Stimulated activated memory B cell treated with anti-CD40 and anti-IgM and Interleukin-4, amounts not matched to agents 10 μg/mL and 1 μg/mL and 100 μg/mL, for 72 hours (primary cell): ENCODE results near the gene COL8A1.
A peak's percentile ranks its signal among the peaks of the same experiment; 100 is the strongest.
"Not testable (repeated sequence)": the region's sequence is repeated elsewhere in the genome, so short reads cannot be mapped to it uniquely, and the experiment has no call there.

Experiments used
- ATAC-seq: fragments of 150-1000 bp; cut with Tn5 transposase; 2 replicates; pipeline ENCODE4 v1.10.0; 2021
- H3K27ac Mint-ChIP-seq: one replicate; pipeline ENCODE4 v1.8.0; 2022; ENCODE audit warnings: mild to moderate bottlenecking, mixed read lengths
- H3K27me3 Mint-ChIP-seq: one replicate; pipeline ENCODE4 v1.8.0; 2022; ENCODE audit warnings: mixed read lengths
- H3K36me3 Mint-ChIP-seq: one replicate; pipeline ENCODE4 v1.8.0; 2022; ENCODE audit warnings: mixed read lengths
- H3K4me1 Mint-ChIP-seq: one replicate; pipeline ENCODE4 v1.8.0; 2022; ENCODE audit warnings: mixed read lengths
- H3K4me3 Mint-ChIP-seq: one replicate; pipeline ENCODE4 v1.8.0; 2022; ENCODE audit warnings: mild to moderate bottlenecking, moderate library complexity, mixed read lengths
- H3K9me3 Mint-ChIP-seq: one replicate; pipeline ENCODE4 v1.8.0; 2022; ENCODE audit warnings: mixed read lengths

COL8A1 gene

DNA sequence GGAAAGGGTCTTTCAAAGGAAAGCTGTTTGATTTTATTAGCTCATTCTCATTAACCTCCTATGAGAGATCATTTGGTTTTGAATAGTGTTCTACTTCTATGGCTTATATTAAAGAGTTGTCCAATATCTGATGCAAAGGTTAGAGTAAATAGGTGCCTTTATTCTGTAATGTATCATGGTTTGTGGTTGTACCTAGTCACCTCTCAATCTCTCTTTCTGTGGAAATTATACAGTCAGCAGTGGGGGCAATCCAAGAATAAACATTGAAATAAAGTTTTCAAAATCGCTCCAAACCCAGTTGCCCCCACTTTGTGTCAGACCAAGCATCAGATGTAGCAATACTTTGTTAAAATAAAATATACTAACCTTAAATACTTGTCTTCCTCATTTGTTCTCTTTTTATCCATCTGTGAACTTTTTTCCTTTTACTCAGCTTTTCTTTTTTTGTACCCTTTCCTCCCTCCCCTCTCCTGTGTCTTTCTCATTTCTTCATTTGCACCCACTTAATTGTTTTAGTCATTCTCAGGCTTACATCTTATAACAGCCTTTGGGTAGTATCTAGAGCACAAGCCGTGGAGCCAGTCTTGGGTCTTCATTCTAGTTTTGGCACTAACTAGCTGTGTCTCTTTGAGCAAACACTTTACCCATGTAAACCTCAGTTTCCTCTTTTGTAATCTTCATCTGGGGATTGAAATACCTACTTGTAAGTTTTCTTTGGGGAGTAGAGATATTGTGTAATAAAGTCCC is 196.0 kb downstream of the COL8A1 start:
- Mint-ChIP-seq H3K4me1 (no peaks in the 10 kb centered on the region), H3K9me3 (no peaks in the 10 kb centered on the region), H3K36me3 (no peaks in the 10 kb centered on the region), H3K4me3 (no peak overlapping the region), H3K27me3 (no peaks in the 10 kb centered on the region), H3K27ac (no peak overlapping the region)
- ATAC-seq, result no peak

DNA sequence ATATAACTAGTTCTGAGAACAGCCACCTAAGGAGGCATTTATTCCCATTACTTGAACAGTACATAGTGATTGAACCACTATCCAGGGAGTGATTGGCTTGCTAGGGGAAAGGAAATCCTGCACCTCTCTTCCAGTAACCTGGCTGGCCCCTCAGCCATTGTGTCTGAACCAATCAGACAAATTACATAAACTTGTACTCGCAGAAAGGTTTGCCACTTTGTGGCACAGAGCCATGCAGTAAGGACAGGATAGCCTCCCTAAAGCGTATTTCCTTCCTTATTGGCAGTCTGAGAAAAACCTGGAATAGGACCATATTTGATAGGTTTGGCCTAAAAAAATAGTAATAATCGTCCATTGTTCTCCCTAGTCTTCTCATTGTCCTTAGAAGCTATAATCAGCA is 198.3 kb downstream of the COL8A1 start:
- Mint-ChIP-seq H3K4me3 (no peak overlapping the region), H3K4me1 (no peaks in the 10 kb centered on the region), H3K27ac (no peak overlapping the region), H3K27me3 (no peaks in the 10 kb centered on the region), H3K36me3 (no peaks in the 10 kb centered on the region), H3K9me3 (no peaks in the 10 kb centered on the region)
- ATAC-seq, result no peak

DNA sequence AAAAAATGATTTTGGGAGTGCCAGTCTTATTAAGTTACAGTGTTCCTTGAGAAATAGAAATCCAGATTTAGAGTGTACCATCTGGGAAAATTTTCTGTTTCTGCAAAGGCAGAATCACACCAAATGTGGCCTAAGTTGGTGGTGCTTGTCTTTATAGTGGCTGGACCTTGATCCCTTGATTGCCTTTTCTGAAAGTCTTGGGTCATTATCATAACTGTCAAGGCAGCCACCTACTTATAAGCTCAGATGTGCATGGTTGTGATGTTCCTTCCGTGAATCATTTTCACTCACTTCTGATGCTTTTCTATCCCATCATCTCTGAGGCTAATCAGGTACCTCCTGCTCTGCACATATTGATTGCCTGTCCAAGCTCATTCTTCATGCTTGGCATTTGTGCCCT is 199.3 kb downstream of the COL8A1 start:
- Mint-ChIP-seq H3K4me1 (no peaks in the 10 kb centered on the region), H3K4me3 (no peak overlapping the region), H3K36me3 (no peaks in the 10 kb centered on the region), H3K27ac (no peak overlapping the region), H3K27me3 (no peaks in the 10 kb centered on the region), H3K9me3 (no peaks in the 10 kb centered on the region)
- no peak for ATAC-seq

DNA sequence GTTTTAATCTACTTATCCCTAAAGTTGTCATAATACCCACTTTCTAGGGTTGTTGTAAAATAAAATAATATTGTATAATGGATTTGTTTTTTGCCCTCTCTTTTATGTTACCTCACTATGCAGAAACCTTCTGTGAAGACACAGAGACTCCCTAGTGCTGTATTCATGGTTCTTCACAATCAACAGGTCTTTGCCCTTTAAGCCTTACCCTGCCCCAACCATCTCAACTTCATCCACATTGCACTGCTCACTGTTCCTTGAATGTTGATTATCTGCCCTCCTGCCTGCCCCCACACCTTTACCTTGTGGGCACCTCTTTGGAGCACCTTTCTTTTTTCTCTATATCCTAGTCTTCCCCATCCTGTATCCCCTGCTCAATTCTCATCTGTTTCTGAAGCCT is 200.4 kb downstream of the COL8A1 start:
- H3K4me1 Mint-ChIP-seq, result peaks cover 5% of the 10 kb centered on the region

DNA sequence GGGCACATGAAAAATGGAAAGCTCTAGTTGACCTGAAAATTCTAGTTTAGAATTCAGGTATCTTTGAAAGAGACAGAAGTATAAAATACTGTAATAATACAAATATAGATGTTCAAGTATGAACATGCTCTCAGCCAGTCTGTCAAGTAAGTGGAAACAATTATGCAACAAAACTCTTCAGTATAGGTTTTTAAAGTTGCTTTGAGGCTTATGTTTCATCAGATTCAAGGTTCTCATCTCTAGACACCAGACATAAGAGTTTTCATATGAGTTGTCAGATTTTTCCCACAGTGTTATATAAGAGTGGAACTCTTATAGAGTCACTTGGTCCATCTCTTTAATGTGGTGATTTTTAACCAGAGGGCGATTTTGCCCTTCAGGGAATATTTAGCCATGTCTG is 201.2 kb downstream of the COL8A1 start:
- no peaks in the 10 kb centered on the region for H3K36me3 Mint-ChIP-seq
- no peak for ATAC-seq
- no peak overlapping the region for H3K27ac Mint-ChIP-seq
- H3K9me3 Mint-ChIP-seq, result no peaks in the 10 kb centered on the region
- H3K4me1 Mint-ChIP-seq, result peaks cover 8% of the 10 kb centered on the region
- no peaks in the 10 kb centered on the region for H3K27me3 Mint-ChIP-seq
- no peak overlapping the region for H3K4me3 Mint-ChIP-seq

More for the DNA sequence above, 200.4 kb downstream of the COL8A1 start:
- Mint-ChIP-seq H3K9me3 (no peaks in the 10 kb centered on the region), H3K36me3 (no peaks in the 10 kb centered on the region), H3K27ac (no peak overlapping the region), H3K27me3 (no peaks in the 10 kb centered on the region), H3K4me3 (no peak overlapping the region)
- no peak for ATAC-seq

DNA sequence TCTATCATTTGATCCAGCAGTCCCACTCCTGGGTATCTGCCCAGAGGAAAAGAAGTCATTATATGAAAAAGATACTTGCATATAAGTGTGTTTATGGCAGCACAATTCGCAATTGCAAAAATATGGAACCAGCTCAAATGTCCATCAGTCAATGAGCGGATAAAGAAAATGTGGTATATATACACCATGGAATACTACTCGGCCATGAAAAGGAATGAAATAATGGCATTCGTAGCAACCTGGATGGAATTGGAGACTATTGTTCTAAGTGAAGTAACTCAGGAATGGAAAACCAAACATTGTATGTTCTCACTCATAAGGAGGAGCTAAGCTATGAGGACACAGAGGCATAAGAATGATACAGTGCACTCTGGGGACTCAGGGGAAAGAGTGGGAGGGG is 203.6 kb downstream of the COL8A1 start:
- not testable (repeated sequence) for ATAC-seq, H3K27me3 Mint-ChIP-seq, H3K27ac Mint-ChIP-seq, H3K4me3 Mint-ChIP-seq, H3K9me3 Mint-ChIP-seq, H3K36me3 Mint-ChIP-seq
- H3K4me1 Mint-ChIP-seq, result peaks cover 30% of the 10 kb centered on the region

DNA sequence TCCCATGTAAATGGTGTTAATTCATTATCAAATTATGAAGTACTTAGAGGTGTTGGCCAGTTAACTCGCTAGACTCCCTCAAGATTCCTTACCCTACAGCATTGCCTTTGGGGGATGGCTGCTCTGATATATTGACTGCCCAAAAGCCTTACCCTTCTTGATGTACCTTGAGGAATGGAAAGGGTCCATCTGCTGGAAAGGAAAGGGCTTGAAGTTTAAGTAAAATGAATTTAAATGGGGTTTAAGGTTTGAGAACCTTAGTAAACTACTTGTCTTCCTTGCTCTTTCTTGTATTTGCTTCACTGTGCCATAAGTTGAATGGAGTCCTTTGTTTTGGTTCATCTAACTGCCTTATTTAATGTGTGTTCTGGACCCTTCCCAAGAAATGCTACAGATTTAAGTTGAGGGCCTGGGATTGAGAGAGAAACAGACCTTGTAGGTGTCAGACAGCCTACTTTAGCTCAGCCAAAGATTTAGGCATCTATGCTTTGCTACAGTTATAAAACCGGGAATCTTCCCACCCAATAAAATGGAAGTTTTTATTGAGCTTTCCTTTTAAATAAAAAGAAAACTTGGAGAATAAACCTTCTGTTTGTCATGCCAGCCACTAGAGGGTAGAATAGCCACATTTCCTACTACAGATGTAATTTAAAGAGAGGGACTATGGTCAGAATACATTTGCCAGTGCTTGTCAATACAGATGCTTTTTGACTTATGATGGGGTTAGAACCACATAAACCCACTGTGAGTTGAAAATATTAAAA is 204.6 kb downstream of the COL8A1 start:
- no peak for ATAC-seq
- no peaks in the 10 kb centered on the region for H3K36me3 Mint-ChIP-seq

DNA sequence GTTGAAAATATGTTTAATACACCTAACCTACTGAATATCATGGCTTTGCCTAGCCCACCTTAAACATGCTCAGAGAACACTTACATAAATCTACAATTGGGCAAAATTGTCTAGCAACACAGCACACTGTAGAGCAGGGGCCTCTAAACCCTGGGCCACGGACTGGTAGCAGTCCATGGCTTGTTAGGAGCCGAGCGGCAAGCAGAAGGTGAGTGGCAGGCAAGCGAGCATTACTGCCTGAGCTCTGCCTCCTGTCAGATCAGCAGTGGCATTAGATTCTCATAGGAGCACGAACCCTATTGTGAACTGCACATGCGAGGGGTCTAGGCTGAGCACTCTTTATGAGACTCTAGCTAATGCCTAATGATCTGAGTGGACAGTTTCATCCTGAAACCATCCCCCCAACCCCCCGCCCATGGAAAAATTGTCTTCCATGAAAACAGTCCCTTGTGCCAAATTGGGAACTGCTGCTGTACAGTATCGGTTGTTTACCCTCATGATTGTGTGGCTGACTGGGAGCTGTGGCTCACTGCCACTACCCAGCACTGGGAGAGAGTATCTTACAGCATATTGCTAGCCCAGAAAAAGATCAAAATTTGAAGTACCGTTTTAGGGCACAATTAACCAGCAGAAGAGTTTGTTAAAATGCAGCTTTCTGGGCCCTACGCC is 205.3 kb downstream of the COL8A1 start:
- Mint-ChIP-seq H3K36me3 (no peaks in the 10 kb centered on the region), H3K4me3 (no peak overlapping the region), H3K9me3 (no peaks in the 10 kb centered on the region), H3K27me3 (no peaks in the 10 kb centered on the region), H3K4me1 (peaks cover 30% of the 10 kb centered on the region), H3K27ac (no peak overlapping the region)
- no peak for ATAC-seq

More for the DNA sequence above, 204.6 kb downstream of the COL8A1 start:
- H3K27me3 Mint-ChIP-seq, result no peaks in the 10 kb centered on the region
- H3K4me3 Mint-ChIP-seq, result no peak overlapping the region
- H3K9me3 Mint-ChIP-seq, result no peaks in the 10 kb centered on the region
- H3K4me1 Mint-ChIP-seq, result peaks cover 30% of the 10 kb centered on the region
- H3K27ac Mint-ChIP-seq, result no peak overlapping the region

DNA sequence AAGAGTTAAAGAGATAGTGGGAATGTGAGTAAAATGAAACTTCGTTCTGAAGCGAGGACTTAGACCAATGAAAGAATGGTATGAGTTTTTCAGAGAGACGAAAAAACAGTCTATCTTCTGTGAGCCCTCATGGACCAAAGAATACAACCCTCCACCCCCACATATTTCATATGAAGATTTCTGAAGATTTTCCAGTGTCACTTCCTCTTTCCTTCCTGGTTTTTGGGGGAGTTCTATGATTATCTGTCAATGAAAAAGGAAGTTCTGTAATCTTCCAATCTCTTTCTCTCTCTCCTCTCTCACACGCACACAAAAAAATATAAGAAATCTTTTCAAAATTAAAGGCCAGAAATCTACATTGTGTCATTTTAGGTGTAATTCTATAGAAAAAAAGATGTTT is 206.9 kb downstream of the COL8A1 start:
- H3K4me3 Mint-ChIP-seq, result no peak overlapping the region
- H3K9me3 Mint-ChIP-seq, result no peaks in the 10 kb centered on the region
- H3K4me1 Mint-ChIP-seq, result peaks cover 30% of the 10 kb centered on the region
- no peaks in the 10 kb centered on the region for H3K27me3 Mint-ChIP-seq
- no peak for ATAC-seq
- H3K27ac Mint-ChIP-seq, result peak overlapping the region; percentile 64
- no peaks in the 10 kb centered on the region for H3K36me3 Mint-ChIP-seq

DNA sequence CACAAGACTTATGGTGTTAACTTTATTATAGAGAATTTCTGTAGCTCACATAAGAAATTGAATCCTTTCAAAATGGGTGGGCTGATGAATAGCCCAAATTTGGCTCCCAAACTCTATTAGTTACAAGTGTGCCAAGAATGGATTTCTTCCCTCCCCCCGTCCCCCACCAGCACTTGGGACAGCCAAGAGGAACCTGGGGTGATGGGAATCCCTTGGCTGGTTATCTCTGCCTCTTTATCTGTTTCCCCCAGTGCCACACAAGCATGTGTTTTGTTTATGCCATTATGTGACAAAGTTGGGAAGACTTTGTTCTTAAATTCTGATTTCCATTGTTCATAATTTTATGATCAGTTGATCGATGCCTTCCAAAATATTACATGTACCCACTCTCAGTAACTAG is 207.6 kb downstream of the COL8A1 start:
- peaks cover 30% of the 10 kb centered on the region for H3K4me1 Mint-ChIP-seq
- no peak overlapping the region for H3K27ac Mint-ChIP-seq
- no peaks in the 10 kb centered on the region for H3K27me3 Mint-ChIP-seq
- H3K9me3 Mint-ChIP-seq, result no peaks in the 10 kb centered on the region
- no peak overlapping the region for H3K4me3 Mint-ChIP-seq
- H3K36me3 Mint-ChIP-seq, result no peaks in the 10 kb centered on the region
- no peak for ATAC-seq

DNA sequence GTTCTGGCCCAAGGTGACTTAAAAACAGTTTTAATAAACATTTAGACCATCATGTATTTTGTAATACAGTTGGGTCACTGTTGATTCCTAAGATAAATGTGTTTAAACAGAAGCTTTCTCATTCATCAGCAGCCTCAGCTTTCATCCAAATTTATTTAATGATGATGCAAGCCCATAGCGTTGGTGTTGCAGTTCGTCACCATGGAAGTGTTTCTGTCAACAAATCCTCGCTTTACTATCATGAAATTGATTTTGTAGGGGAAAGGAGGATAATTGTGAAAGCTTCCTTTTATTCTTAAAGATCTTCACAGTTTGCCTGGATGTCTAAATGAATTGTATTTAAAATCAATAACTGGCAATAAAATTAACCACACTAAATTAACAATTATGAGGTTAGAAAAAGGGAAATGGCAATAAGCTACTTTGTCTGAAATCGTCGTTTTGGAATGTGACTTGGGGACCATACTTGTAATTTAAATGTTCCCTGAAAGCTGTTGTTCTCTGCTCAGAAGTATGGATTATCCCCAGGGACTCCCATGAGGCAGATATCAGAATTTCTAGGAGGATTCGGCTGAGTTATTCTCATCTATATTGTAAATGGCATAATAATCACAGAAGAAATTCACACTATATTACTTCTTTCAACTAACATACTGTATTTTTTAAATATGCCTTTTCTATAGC is 208.2 kb downstream of the COL8A1 start:
- Mint-ChIP-seq H3K27me3 (no peaks in the 10 kb centered on the region), H3K9me3 (no peaks in the 10 kb centered on the region), H3K4me3 (no peak overlapping the region), H3K27ac (no peak overlapping the region), H3K4me1 (peaks cover 30% of the 10 kb centered on the region), H3K36me3 (no peaks in the 10 kb centered on the region)
- no peak for ATAC-seq

DNA sequence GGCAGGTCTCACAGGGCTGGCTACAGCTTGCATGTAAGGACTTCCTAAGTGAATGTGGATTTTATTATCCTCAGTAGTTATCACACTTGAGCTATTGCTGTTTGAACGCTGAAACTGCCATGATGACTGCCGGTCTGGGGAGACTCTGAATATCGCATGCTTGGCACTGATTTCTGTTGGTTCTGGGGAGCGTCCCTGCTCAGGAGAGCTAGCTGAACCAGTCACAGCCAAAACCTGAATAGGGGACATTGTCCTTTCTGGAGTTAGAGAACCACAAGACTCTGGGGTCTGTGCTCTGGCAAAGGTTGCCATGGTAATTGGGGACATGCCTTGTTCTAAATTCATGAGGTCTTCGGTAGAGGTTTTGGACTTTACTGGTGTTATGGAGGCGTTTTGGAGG is 210.0 kb downstream of the COL8A1 start:
- Mint-ChIP-seq H3K27me3 (no peaks in the 10 kb centered on the region), H3K4me3 (no peak overlapping the region), H3K36me3 (no peaks in the 10 kb centered on the region), H3K27ac (no peak overlapping the region), H3K4me1 (peaks cover 26% of the 10 kb centered on the region), H3K9me3 (no peaks in the 10 kb centered on the region)
- no peak for ATAC-seq
